ENCODE results near the gene UPK3A. TPM values are rescaled to one million over a fixed set of nuclear protein-coding genes. Genes with fewer than 3 reads are reported as not detected.

The UPK3A gene
- total RNA-seq, 1 donor = not detected

- no peaks in the 10 kb centered on the region for H3K79me2 ChIP-seq (ENCODE audit: insufficient read depth, low read length)
- H2AFZ ChIP-seq (ENCODE audit: low read length) = no peak overlapping the region
- H3K27ac ChIP-seq (ENCODE audit: low read depth, low read length) = no peak overlapping the region
- no peak overlapping the region for H3K4me3 ChIP-seq (ENCODE audit: insufficient read depth, low read length)
- H3K4me1 ChIP-seq (ENCODE audit: insufficient read depth, low read length) = no peaks in the 10 kb centered on the region
- no peaks in the 10 kb centered on the region for H3K27me3 ChIP-seq (ENCODE audit: insufficient read depth, low read length)
- no peak for TF ChIP-seq CTCF (IDR thresholded peaks at IDR 0.05; ENCODE audit: extremely low read depth, low read depth, low read length)
- no peak overlapping the region for H3K4me2 ChIP-seq (ENCODE audit: insufficient read depth, low read length)
- no peak for DNase-seq (ENCODE audit: insufficient read length, low spot score, missing footprints)
- H4K20me1 ChIP-seq (ENCODE audit: insufficient read depth, low read length) = no peaks in the 10 kb centered on the region
- no peaks in the 10 kb centered on the region for H3K9me3 ChIP-seq (ENCODE audit: low read depth, low read length)
- H3K36me3 ChIP-seq (ENCODE audit: insufficient read depth, low read length) = peaks cover 35% of the 10 kb centered on the region
Measured at GRCh38 chr22:45340323-45340722, 55.6 kb downstream of the UPK3A start.

GRCh38 chr22:45341498-45341897 lies 56.7 kb downstream of the UPK3A start:
- H3K4me3 ChIP-seq (ENCODE audit: insufficient read depth, low read length) = no peak overlapping the region
- no peaks in the 10 kb centered on the region for H3K27me3 ChIP-seq (ENCODE audit: insufficient read depth, low read length)
- H4K20me1 ChIP-seq (ENCODE audit: insufficient read depth, low read length) = no peaks in the 10 kb centered on the region
- no peak overlapping the region for H2AFZ ChIP-seq (ENCODE audit: low read length)
- no peak overlapping the region for H3K27ac ChIP-seq (ENCODE audit: low read depth, low read length)
- H3K36me3 ChIP-seq (ENCODE audit: insufficient read depth, low read length) = peaks cover 24% of the 10 kb centered on the region
- no peak for TF ChIP-seq CTCF (IDR thresholded peaks at IDR 0.05; ENCODE audit: extremely low read depth, low read depth, low read length)
- H3K9me3 ChIP-seq (ENCODE audit: low read depth, low read length) = no peaks in the 10 kb centered on the region
- no peaks in the 10 kb centered on the region for H3K4me1 ChIP-seq (ENCODE audit: insufficient read depth, low read length)
- H3K79me2 ChIP-seq (ENCODE audit: insufficient read depth, low read length) = no peaks in the 10 kb centered on the region
- no peak for DNase-seq (ENCODE audit: insufficient read length, low spot score, missing footprints)
- H3K4me2 ChIP-seq (ENCODE audit: insufficient read depth, low read length) = no peak overlapping the region

- H3K4me3 ChIP-seq (ENCODE audit: insufficient read depth, low read length) = no peak overlapping the region
- H4K20me1 ChIP-seq (ENCODE audit: insufficient read depth, low read length) = no peaks in the 10 kb centered on the region
- H3K79me2 ChIP-seq (ENCODE audit: insufficient read depth, low read length) = no peaks in the 10 kb centered on the region
- peaks cover 23% of the 10 kb centered on the region for H3K36me3 ChIP-seq (ENCODE audit: insufficient read depth, low read length)
- DNase-seq (ENCODE audit: insufficient read length, low spot score, missing footprints) = no peak
- H3K9me3 ChIP-seq (ENCODE audit: low read depth, low read length) = no peaks in the 10 kb centered on the region
- H3K4me1 ChIP-seq (ENCODE audit: insufficient read depth, low read length) = no peaks in the 10 kb centered on the region
- TF ChIP-seq CTCF (IDR thresholded peaks at IDR 0.05; ENCODE audit: extremely low read depth, low read depth, low read length) = no peak
- no peak overlapping the region for H2AFZ ChIP-seq (ENCODE audit: low read length)
- no peak overlapping the region for H3K27ac ChIP-seq (ENCODE audit: low read depth, low read length)
- H3K27me3 ChIP-seq (ENCODE audit: insufficient read depth, low read length) = no peaks in the 10 kb centered on the region
- H3K4me2 ChIP-seq (ENCODE audit: insufficient read depth, low read length) = no peak overlapping the region
Measured at GRCh38 chr22:45343143-45343542, 58.4 kb downstream of the UPK3A start.

GRCh38 chr22:45344334-45344733 lies 59.6 kb downstream of the UPK3A start:
- Histone ChIP-seq H3K4me1 (ENCODE audit: insufficient read depth, low read length) (no peaks in the 10 kb centered on the region), H3K4me2 (ENCODE audit: insufficient read depth, low read length) (no peak overlapping the region), H3K9me3 (ENCODE audit: low read depth, low read length) (no peaks in the 10 kb centered on the region), H3K27ac (ENCODE audit: low read depth, low read length) (no peak overlapping the region), H3K4me3 (ENCODE audit: insufficient read depth, low read length) (no peak overlapping the region), H3K36me3 (ENCODE audit: insufficient read depth, low read length) (peaks cover 23% of the 10 kb centered on the region), H3K79me2 (ENCODE audit: insufficient read depth, low read length) (no peaks in the 10 kb centered on the region), H2AFZ (ENCODE audit: low read length) (no peak overlapping the region), H3K27me3 (ENCODE audit: insufficient read depth, low read length) (no peaks in the 10 kb centered on the region), H4K20me1 (ENCODE audit: insufficient read depth, low read length) (no peaks in the 10 kb centered on the region)
- TF ChIP-seq CTCF (IDR thresholded peaks at IDR 0.05; ENCODE audit: extremely low read depth, low read depth, low read length) = peak; percentile 15
- DNase-seq (ENCODE audit: insufficient read length, low spot score, missing footprints) = no peak

Other genes with a start within 250 kb of the UPK3A start
- gene NUP50, start 121.0 kb upstream of the UPK3A start, total RNA-seq = 34.8 and 54.3 TPM in 2 replicates
- gene KIAA0930, start 44.1 kb upstream of the UPK3A start, total RNA-seq = 31.8 and 43.4 TPM in 2 replicates
- 21.7 and 23.9 TPM in 2 replicates for gene FAM118A, start 25.0 kb downstream of the UPK3A start, total RNA-seq
- not detected in 2 replicates for gene SMC1B, start 128.7 kb downstream of the UPK3A start, total RNA-seq
- 0.88 TPM in 1 of 2 replicates, not detected in the other for gene RIBC2, start 128.7 kb downstream of the UPK3A start, total RNA-seq
- 88.3 and 122 TPM in 2 replicates for gene FBLN1, start 217.9 kb downstream of the UPK3A start, total RNA-seq

All from osteoblast (primary cell).